Skeletal muscle satellite cell (primary cell): Measurements from ENCODE around the gene CDK5.
A peak's percentile ranks its signal among the peaks of the same experiment; 100 is the strongest.

Experiments used
- H3K27me3 ChIP-seq: 2 replicates; pipeline ENCODE4 v1.7.0; 2013; ENCODE audit warnings: low read length; ENCODE audit not compliant: control insufficient read depth, insufficient read depth
- H3K36me3 ChIP-seq: 2 replicates; pipeline ENCODE4 v1.7.0; 2013; ENCODE audit warnings: mild to moderate bottlenecking, control low read depth, low read length; ENCODE audit not compliant: insufficient read depth
- H3K4me1 ChIP-seq: 2 replicates; pipeline ENCODE4 v1.7.0; 2013; ENCODE audit warnings: low read length; ENCODE audit not compliant: control insufficient read depth, insufficient read depth
- H3K4me2 ChIP-seq: 2 replicates; pipeline ENCODE4 v1.7.0; 2013; ENCODE audit warnings: mild to moderate bottlenecking, low read length
- H3K4me3 ChIP-seq: 2 replicates; pipeline ENCODE4 v1.7.0; 2013; ENCODE audit warnings: low read length
- H3K9ac ChIP-seq: 2 replicates; pipeline ENCODE4 v1.7.0; 2013; ENCODE audit warnings: mild to moderate bottlenecking, low read depth, low read length, moderate library complexity
- H3K9me3 ChIP-seq: replicated peaks from 2 replicates; pipeline ENCODE4 v1.7.0; 2013; ENCODE audit warnings: mild to moderate bottlenecking, control low read depth, low read length

The CDK5 gene

DNA sequence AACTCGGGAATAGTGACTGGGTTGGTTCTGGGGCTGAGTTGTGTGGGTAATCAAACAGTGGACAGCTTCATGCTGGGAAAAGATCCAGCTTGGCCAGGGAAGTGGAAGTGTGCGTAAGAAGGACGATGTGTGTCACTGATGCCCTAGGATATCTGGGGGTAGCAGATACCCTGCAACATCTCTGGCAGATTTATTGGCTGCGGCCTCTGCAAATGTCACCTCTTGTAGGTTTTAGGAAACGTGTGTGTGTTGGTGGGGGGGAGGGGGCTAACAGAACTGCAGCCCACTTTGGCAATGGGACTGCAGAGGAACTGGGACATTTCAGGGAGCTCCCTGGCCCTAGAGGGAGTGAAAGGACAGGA, 27.6 kb upstream of the CDK5 start:
- no peaks in the 10 kb centered on the region for H3K36me3 ChIP-seq
- H3K4me2 ChIP-seq: peak overlapping the region; percentile 82
- H3K9me3 ChIP-seq: no peaks in the 10 kb centered on the region
- peak overlapping the region; percentile 79 for H3K4me3 ChIP-seq
- peak overlapping the region; percentile 71 for H3K9ac ChIP-seq
- no peaks in the 10 kb centered on the region for H3K27me3 ChIP-seq
- H3K4me1 ChIP-seq: peaks cover 58% of the 10 kb centered on the region

DNA sequence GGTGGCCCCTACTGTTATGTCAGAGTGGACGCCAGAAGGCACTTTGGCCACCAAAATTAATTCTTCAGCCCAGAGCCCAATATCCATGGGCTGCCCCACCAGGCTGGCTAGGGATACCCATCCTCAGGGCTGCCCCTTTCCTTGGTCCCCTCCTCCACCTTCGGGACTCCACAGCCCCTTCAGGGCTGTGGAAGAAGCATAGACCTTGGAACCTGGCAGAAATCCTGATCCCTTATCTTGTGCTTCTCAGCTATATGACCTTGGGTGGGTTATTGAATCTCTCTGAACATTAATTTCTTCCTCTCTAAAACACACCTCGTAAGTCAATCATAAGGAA, 26.1 kb upstream of the CDK5 start:
- Histone ChIP-seq H3K4me3 (peak overlapping the region; percentile 81), H3K4me2 (peak overlapping the region; percentile 99), H3K4me1 (peaks cover 55% of the 10 kb centered on the region), H3K36me3 (peaks cover 3% of the 10 kb centered on the region), H3K9ac (peak overlapping the region; percentile 99), H3K9me3 (no peaks in the 10 kb centered on the region), H3K27me3 (no peaks in the 10 kb centered on the region)

- H3K9me3 ChIP-seq: no peaks in the 10 kb centered on the region
- H3K36me3 ChIP-seq: peaks cover 4% of the 10 kb centered on the region
- H3K4me3 ChIP-seq: peak within 1 kb of the TSS; percentile 81
- H3K9ac ChIP-seq: peak within 1 kb of the TSS; percentile 99
- H3K4me1 ChIP-seq: peaks cover 51% of the 10 kb centered on the region
- no peaks in the 10 kb centered on the region for H3K27me3 ChIP-seq
- H3K4me2 ChIP-seq: peak within 1 kb of the TSS; percentile 99
Measured at GRCh38 chr7:151083071-151083823, 25.6 kb upstream of the CDK5 start, which contains the start of gene TMUB1. Gene TMUB1 (minus strand): TSS chr7:151083493. CDS start chr7:151082563, 930 bp downstream.

DNA sequence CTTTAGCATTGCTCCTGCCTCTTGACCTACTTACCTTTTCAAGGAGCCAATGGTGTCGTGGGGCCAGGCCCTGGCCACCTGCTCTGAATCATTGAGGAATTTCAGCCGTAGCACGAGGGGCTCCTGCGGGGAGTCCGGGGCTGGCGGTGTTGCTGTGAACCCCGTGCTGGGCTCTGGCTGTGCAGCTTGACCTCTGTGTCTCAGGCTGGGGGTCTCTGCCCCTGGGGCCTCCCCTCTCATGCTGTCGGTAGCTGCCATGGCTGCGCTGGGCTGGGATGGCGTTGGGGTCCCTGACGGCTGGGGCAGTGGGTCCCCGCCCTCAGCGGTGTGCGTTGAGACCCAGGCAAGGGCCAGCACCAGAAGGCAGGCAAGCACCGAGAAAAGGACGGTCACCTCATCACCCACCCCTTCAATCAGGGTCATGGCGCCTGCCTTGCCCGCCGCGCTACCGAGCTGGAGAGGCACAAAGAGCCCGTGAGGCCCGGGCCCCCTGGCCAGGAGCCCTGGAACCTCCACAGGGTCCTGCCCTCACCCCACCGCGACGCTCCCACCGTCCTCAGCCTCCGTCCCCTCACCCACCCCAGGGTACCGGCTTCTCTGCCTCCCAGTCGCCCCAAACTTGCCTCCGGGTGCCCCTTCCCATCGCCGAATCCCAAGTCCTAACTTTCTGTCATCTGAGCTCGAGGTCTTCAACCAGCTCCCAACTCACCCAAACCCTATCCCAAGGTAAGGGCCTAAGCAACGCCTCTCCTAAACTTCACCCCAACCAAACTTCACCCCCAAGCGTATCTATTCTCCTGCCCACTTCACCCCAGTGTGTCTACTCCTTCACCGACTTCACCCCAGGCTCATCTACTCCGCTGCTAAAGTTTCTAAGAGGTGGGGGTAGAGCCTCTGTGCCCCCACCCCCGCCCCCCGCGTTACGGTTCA, 24.7 kb upstream of the CDK5 start:
- H3K4me2 ChIP-seq: peak overlapping the region; percentile 99
- peaks cover 6% of the 10 kb centered on the region for H3K36me3 ChIP-seq
- H3K4me3 ChIP-seq: peak overlapping the region; percentile 81
- no peaks in the 10 kb centered on the region for H3K27me3 ChIP-seq
- no peaks in the 10 kb centered on the region for H3K9me3 ChIP-seq
- H3K9ac ChIP-seq: peak overlapping the region; percentile 99
- peaks cover 45% of the 10 kb centered on the region for H3K4me1 ChIP-seq

DNA sequence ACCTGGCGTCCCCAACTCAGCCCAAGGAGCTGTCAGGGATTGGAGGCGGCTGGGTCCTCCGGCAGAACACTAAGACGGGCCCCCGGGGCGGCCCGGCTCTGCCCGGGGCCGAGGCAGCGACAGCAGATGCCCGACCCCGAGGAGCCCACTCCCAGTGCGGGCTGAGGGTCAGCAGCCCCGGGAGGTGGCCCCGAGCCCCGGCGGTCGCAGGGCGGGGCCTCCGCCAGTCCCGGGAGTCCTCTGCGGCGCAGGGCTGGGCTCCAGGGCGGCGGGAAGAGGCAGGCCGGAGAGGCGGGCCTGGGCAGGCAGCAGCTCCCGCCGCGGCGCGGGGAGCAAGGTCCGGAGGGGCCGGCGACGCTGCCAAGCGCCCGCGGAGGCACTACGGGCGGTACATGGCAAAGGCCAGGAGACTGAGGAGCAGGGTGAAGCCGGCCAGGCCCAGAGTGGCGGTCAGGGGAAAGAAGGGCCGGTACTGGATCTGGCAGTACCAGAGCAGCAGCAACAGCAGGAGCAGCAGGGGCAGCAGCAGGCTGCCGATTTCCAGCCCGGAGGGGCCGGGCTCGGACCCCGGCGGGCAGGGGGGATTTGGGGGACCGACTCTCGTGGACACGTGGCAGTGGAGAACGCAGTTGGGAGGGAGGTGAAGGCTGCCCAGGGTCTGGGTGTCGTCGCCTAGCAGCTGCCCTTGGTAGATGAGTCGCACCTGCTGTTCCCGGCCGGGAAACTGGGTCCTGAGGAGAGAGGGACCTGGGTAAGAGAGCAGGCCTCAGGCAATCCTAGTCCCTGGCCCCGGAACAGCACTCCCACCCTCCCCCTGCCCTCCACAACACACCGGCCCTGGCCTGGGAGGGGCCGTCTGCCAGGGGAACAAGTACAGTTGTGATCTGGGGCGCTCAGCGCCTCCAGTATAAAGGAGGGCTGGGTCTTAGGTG, 23.7 kb upstream of the CDK5 start:
- peaks cover 14% of the 10 kb centered on the region for H3K36me3 ChIP-seq
- H3K9ac ChIP-seq: peak overlapping the region; percentile 99
- peak overlapping the region; percentile 81 for H3K4me3 ChIP-seq
- peaks cover 45% of the 10 kb centered on the region for H3K4me1 ChIP-seq
- H3K27me3 ChIP-seq: no peaks in the 10 kb centered on the region
- peak overlapping the region; percentile 99 for H3K4me2 ChIP-seq
- no peaks in the 10 kb centered on the region for H3K9me3 ChIP-seq

DNA sequence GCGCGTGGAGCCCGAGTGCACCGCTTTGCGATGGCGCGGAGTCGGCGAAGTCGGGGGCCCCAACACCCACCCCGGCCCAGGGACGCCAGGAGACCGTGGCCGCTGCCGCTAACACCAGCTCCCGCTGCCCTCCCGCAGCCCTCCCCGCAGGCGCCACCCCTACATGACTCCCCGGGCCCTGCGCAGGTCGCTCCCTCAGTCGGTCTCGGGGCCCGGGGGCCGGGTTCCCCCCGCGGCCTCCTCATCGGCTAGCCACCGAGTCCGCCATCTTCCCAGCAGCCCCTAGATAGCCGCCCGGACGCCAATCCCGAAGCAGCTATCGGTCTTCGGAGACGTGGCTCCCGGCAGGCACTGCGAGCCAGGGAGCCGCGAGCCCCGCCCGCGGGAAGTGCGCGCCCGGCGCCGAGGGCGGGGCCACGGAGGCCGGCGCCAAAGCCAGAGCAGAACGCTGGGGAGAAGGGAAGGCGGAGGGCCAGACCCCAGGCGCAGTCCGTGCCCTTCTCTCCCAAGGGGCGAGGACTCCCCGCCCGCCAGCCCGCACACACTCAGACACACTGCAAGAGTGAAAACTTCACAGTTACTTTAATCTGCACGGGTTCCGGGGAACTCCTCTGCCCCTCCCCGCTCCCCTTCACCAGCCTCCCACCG, 22.9 kb upstream of the CDK5 start, which contains the start of gene FASTK:
TSS of gene FASTK (minus strand) at position 288 of the 648 bp plus-strand sequence. CDS start at position 245, 43 bp downstream.
- Histone ChIP-seq H3K4me3 (peak within 1 kb of the TSS; percentile 81), H3K9me3 (no peaks in the 10 kb centered on the region), H3K4me2 (peak within 1 kb of the TSS; percentile 99), H3K27me3 (no peaks in the 10 kb centered on the region), H3K9ac (peak within 1 kb of the TSS; percentile 99), H3K4me1 (peaks cover 42% of the 10 kb centered on the region), H3K36me3 (peaks cover 22% of the 10 kb centered on the region)

GRCh38 chr7:151080067-151080521, 22.4 kb upstream of the CDK5 start:
- H3K4me3 ChIP-seq: peak overlapping the region; percentile 81
- peak overlapping the region; percentile 99 for H3K9ac ChIP-seq
- H3K36me3 ChIP-seq: peaks cover 27% of the 10 kb centered on the region
- peak overlapping the region; percentile 79 for H3K4me2 ChIP-seq
- no peaks in the 10 kb centered on the region for H3K27me3 ChIP-seq
- peaks cover 36% of the 10 kb centered on the region for H3K4me1 ChIP-seq
- no peaks in the 10 kb centered on the region for H3K9me3 ChIP-seq

DNA sequence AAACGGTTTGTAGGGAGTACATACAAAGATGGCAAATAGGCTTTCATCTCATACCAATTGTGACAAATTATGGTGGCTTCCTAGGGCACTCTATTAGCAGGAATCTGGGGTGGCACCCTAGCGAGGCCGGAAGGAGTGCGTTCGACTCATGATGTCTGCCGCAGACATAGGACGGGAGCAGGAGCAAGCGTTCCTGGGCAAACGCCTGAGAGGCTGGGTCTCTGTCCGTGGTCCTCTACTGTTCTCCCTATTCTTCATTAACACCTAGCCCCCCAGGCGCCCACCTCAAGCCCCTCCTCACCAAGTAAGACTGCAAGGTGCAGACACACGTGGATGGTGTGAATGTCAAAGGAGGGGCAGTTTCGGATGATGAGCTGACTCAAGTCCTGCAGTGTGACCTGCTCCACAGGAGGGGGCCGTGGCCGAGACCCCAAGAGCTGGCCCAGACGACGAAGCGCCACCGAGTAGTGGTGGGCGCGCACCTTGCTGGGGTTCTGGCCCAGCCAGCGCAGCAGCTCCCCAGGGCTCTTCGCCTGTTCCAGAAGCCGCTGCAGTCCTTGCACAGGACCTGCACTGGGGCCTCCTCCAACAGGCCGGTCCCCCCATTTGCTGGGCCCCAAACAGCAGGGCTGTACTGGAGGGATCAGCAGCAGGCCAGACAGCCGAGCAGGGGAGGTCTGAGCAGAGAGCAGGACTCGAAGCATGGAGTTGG, 21.7 kb upstream of the CDK5 start:
- Histone ChIP-seq H3K27me3 (no peaks in the 10 kb centered on the region), H3K9ac (peak overlapping the region; percentile 99), H3K4me3 (peak overlapping the region; percentile 81), H3K4me2 (peak overlapping the region; percentile 79), H3K4me1 (peaks cover 36% of the 10 kb centered on the region), H3K9me3 (no peaks in the 10 kb centered on the region), H3K36me3 (peaks cover 35% of the 10 kb centered on the region)

DNA sequence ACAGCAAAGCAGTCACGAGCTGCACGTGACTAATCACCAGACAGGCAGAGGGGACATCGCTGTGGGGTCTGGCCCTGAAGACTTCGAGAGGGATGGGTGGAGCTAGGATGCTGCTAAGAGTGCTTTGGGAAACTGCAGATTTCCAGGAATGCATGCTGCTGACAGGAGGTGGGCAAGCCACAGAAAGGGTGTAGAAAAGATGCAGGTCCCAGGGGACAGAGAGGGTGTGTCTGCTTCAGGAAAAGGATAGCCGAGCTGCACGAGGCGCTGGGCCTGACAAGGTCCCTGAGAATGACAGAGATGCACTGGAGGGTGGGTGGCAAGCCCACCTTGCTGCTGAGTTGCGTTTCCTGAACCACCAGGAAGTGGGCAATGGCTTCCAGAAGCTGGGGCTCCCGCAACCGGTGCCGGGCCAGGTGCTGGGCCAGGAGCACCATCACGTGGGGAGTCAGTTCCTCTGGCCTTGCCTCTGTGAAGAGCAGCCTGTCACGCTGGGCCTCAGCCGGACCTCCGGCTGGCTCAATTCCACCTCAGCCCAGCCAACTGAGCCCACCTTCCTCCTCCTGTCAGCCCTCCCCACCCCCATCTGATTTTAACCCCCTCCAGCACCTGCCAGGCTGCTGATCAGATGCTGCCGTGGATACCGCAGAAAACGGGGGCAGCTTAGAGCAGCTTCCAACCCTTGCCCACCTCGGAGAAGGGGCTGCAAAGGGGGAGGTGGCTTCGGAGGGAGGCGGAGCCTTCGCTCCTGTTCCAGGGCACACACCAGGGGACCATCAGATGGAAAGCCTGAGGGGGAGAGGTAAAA, 20.7 kb upstream of the CDK5 start:
- Histone ChIP-seq H3K4me3 (no peak overlapping the region), H3K4me1 (peaks cover 32% of the 10 kb centered on the region), H3K36me3 (peaks cover 44% of the 10 kb centered on the region)

More for the DNA sequence above, 20.7 kb upstream of the CDK5 start:
- Histone ChIP-seq H3K27me3 (no peaks in the 10 kb centered on the region), H3K9me3 (no peaks in the 10 kb centered on the region), H3K9ac (no peak overlapping the region), H3K4me2 (peak overlapping the region; percentile 79)
